Measurements from ENCODE around the gene KDM6B.

Gene KDM6B

DNA sequence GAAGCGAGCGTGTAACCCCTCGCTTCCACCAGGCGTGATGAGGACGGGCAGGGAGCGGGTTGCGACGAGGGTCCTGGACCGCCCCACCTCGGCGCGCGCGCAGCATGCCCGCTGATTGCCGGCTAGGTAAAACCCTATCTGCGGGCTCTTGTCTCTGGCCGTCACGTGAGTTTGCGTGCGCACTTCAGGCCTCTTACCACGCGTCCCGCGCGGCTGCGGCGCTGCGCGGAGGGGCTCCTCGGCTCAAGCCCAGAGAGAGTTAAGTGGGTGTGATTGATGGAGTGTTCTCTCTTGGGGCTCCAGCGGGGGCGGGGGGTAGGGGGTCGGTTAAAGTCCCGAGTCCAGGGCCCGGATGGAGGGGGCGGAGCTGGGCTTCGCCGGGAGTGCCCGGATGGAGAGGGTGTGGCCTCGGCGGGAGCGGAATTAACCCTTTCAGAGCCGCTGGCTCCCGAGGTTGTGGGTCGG is 7.9 kb downstream of the KDM6B start (continued):
- TF ChIP-seq, protein P1, sequence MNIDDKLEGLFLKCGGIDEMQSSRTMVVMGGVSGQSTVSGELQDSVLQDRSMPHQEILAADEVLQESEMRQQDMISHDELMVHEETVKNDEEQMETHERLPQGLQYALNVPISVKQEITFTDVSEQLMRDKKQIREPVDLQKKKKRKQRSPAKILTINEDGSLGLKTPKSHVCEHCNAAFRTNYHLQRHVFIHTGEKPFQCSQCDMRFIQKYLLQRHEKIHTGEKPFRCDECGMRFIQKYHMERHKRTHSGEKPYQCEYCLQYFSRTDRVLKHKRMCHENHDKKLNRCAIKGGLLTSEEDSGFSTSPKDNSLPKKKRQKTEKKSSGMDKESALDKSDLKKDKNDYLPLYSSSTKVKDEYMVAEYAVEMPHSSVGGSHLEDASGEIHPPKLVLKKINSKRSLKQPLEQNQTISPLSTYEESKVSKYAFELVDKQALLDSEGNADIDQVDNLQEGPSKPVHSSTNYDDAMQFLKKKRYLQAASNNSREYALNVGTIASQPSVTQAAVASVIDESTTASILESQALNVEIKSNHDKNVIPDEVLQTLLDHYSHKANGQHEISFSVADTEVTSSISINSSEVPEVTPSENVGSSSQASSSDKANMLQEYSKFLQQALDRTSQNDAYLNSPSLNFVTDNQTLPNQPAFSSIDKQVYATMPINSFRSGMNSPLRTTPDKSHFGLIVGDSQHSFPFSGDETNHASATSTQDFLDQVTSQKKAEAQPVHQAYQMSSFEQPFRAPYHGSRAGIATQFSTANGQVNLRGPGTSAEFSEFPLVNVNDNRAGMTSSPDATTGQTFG (tag by site-specific recombination; IDR thresholded peaks at IDR 0.05; ENCODE audit: borderline replicate concordance), result no peak
- TF ChIP-seq ZNF133 (tag by site-specific recombination; IDR thresholded peaks at IDR 0.05) (no peak), TCF7L2 (IDR thresholded peaks at IDR 0.05; ENCODE audit: borderline replicate concordance, low read depth, low read length) (no peak), ZNF266 (tag by site-specific recombination; IDR thresholded peaks at IDR 0.05; ENCODE audit: low read depth) (no peak), ZNF2 (tag by site-specific recombination; IDR thresholded peaks at IDR 0.05) (no peak), IKZF3 (tag by site-specific recombination; IDR thresholded peaks at IDR 0.05) (no peak; the same call in 1 of the 2 replicates), ZNF248 (tag by site-specific recombination; IDR thresholded peaks at IDR 0.05) (no peak), ZNF510 (tag by site-specific recombination; IDR thresholded peaks at IDR 0.05; ENCODE audit: insufficient replicate concordance) (no peak), ZNF274 (IDR thresholded peaks at IDR 0.05; ENCODE audit: low read length) (no peak), ZNF274 (tag by site-specific recombination; IDR thresholded peaks at IDR 0.05; ENCODE audit: borderline replicate concordance) (no peak), BCL11B (tag by site-specific recombination; IDR thresholded peaks at IDR 0.05; ENCODE audit: low read depth) (no peak), ZNF138 (tag by site-specific recombination; IDR thresholded peaks at IDR 0.05; ENCODE audit: borderline replicate concordance) (no peak), ZNF473 (tag by site-specific recombination; IDR thresholded peaks at IDR 0.05) (no peak), ZNF701 (tag by site-specific recombination; IDR thresholded peaks at IDR 0.05) (no peak), GLIS1 (tag by site-specific recombination; IDR thresholded peaks at IDR 0.05) (peak; percentile 11; the same call in 1 of the 2 replicates), ZNF707 (tag by site-specific recombination; IDR thresholded peaks at IDR 0.05) (no peak), ZNF404 (tag by site-specific recombination; IDR thresholded peaks at IDR 0.05) (no peak), SP3 (tag by site-specific recombination; IDR thresholded peaks at IDR 0.05) (peak; percentile 65), ZBTB8A (tag by site-specific recombination; IDR thresholded peaks at IDR 0.05) (peak; percentile 68), ZNF596 (tag by site-specific recombination; IDR thresholded peaks at IDR 0.05) (no peak), ZNF23 (tag by site-specific recombination; IDR thresholded peaks at IDR 0.05; ENCODE audit: borderline replicate concordance) (no peak), ZSCAN23 (tag by site-specific recombination; IDR thresholded peaks at IDR 0.05) (no peak), MEIS1 (CRISPR knock-in tag; IDR thresholded peaks at IDR 0.05; ENCODE audit: borderline replicate concordance) (no peak), ZNF155 (tag by site-specific recombination; IDR thresholded peaks at IDR 0.05) (no peak), ZNF184 (tag by site-specific recombination; IDR thresholded peaks at IDR 0.05) (peak; percentile 22; the same call in 1 of the 2 replicates), HOXC10 (CRISPR knock-in tag; IDR thresholded peaks at IDR 0.05) (no peak), ZNF76 (tag by site-specific recombination; IDR thresholded peaks at IDR 0.05; ENCODE audit: borderline replicate concordance, low read depth) (no peak)
- TF ChIP-seq, protein P2, sequence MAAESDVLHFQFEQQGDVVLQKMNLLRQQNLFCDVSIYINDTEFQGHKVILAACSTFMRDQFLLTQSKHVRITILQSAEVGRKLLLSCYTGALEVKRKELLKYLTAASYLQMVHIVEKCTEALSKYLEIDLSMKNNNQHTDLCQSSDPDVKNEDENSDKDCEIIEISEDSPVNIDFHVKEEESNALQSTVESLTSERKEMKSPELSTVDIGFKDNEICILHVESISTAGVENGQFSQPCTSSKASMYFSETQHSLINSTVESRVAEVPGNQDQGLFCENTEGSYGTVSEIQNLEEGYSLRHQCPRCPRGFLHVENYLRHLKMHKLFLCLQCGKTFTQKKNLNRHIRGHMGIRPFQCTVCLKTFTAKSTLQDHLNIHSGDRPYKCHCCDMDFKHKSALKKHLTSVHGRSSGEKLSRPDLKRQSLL (tag by site-specific recombination; IDR thresholded peaks at IDR 0.05), result peak; percentile 11; the same call in 1 of the 2 replicates
- TF ChIP-seq, protein P3, sequence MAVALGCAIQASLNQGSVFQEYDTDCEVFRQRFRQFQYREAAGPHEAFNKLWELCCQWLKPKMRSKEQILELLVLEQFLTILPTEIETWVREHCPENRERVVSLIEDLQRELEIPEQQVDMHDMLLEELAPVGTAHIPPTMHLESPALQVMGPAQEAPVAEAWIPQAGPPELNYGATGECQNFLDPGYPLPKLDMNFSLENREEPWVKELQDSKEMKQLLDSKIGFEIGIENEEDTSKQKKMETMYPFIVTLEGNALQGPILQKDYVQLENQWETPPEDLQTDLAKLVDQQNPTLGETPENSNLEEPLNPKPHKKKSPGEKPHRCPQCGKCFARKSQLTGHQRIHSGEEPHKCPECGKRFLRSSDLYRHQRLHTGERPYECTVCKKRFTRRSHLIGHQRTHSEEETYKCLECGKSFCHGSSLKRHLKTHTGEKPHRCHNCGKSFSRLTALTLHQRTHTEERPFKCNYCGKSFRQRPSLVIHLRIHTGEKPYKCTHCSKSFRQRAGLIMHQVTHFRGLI (tag by site-specific recombination; IDR thresholded peaks at IDR 0.05), result no peak
